ENCODE data around the gene PBX3. TPM values are rescaled to one million over a fixed set of nuclear protein-coding genes. Genes with fewer than 3 reads are reported as not detected.

PBX3 gene
- total RNA-seq, 1 experiment from 2014 or later, result 1.5 TPM

DNA sequence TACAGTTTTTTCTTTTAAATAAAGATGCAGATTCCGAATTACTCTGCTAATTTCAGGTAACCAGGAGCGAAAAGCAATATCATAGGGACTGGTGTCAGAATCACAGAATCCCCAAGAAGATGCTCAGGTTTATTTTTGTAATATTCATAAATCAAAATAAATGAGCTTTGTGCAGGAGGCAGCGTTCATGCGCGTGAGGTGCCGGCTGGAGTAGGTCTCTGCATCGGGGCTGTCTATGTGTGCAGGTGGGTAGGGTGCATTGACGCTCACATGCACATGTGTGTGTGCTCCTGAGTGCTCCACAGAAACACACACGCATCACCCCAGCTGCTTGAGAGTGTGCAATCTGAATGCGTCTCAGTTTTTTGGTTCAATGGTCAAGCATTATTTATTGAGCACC lies 226.4 kb downstream of the PBX3 start:
- TF ChIP-seq, protein P1, sequence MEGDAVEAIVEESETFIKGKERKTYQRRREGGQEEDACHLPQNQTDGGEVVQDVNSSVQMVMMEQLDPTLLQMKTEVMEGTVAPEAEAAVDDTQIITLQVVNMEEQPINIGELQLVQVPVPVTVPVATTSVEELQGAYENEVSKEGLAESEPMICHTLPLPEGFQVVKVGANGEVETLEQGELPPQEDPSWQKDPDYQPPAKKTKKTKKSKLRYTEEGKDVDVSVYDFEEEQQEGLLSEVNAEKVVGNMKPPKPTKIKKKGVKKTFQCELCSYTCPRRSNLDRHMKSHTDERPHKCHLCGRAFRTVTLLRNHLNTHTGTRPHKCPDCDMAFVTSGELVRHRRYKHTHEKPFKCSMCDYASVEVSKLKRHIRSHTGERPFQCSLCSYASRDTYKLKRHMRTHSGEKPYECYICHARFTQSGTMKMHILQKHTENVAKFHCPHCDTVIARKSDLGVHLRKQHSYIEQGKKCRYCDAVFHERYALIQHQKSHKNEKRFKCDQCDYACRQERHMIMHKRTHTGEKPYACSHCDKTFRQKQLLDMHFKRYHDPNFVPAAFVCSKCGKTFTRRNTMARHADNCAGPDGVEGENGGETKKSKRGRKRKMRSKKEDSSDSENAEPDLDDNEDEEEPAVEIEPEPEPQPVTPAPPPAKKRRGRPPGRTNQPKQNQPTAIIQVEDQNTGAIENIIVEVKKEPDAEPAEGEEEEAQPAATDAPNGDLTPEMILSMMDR (conservative IDR thresholded peaks at IDR 0.05; ENCODE audit: low read depth, low read length), result no peak
- TF ChIP-seq EZH2 (IDR thresholded peaks at IDR 0.05; ENCODE audit: borderline replicate concordance, low read depth, low read length, poor library complexity, severe bottlenecking), result no peak
- H3K27me3 ChIP-seq (replicated peaks; ENCODE audit: insufficient read depth, low read depth, low read length, poor library complexity), result no peaks in the 10 kb centered on the region
- no peak for DNase-seq (ENCODE audit: low spot score)
- H3K27ac ChIP-seq (ENCODE audit: low read depth, low read length, poor library complexity, severe bottlenecking), result no peak overlapping the region
- POLR2A ChIA-PET (ENCODE audit: low non-redundant PET), result no interaction called here
- H3K36me3 ChIP-seq (ENCODE audit: insufficient read depth, low read length, poor library complexity, severe bottlenecking), result no peaks in the 10 kb centered on the region
- no TSS peak for BruUV-seq (replicated peaks)
- H3K4me1 ChIP-seq (ENCODE audit: insufficient read depth, low read length, poor library complexity, severe bottlenecking), result no peaks in the 10 kb centered on the region
- no peaks in the 10 kb centered on the region for H3K9me3 ChIP-seq (ENCODE audit: low read depth, low read length, poor library complexity, severe bottlenecking)
- CTCF ChIA-PET, result no interaction called here
- intact Hi-C loops (cut with micrococcal nuclease; ENCODE audit: unreplicated experiment), result no loop called here
- no peak overlapping the region for H3K4me3 ChIP-seq (ENCODE audit: low read depth, low read length, poor library complexity, severe bottlenecking)

DNA sequence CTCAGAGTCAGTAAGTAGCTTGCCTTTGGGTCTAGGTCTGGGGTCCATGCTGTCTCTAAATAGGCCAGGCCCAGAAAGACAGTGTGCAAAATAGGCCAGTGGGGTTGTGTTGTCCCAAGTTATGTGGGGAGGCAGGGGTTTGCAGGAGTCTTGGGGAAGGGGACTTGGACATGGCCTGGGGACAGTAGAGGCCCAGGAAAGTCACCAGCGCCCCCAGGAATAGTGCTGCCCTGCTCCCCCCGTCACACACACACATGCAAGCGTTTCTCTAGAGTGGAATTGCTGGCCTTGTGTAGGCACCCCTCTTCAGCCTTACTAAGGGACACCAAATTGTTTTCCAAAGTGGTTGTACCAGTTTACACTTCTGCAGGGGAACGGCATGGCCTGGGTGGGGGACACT lies 227.5 kb downstream of the PBX3 start:
- H3K27me3 ChIP-seq (replicated peaks; ENCODE audit: insufficient read depth, low read depth, low read length, poor library complexity), result no peaks in the 10 kb centered on the region
- no peaks in the 10 kb centered on the region for H3K4me1 ChIP-seq (ENCODE audit: insufficient read depth, low read length, poor library complexity, severe bottlenecking)
- no peak for DNase-seq (ENCODE audit: low spot score)
- no peak overlapping the region for H3K4me3 ChIP-seq (ENCODE audit: low read depth, low read length, poor library complexity, severe bottlenecking)
- ChIA-PET POLR2A (ENCODE audit: low non-redundant PET) (no interaction called here), CTCF (no interaction called here)
- no peak overlapping the region for H3K27ac ChIP-seq (ENCODE audit: low read depth, low read length, poor library complexity, severe bottlenecking)
- intact Hi-C loops (cut with micrococcal nuclease; ENCODE audit: unreplicated experiment), result no loop called here
- H3K9me3 ChIP-seq (ENCODE audit: low read depth, low read length, poor library complexity, severe bottlenecking), result peaks cover 5% of the 10 kb centered on the region
- TF ChIP-seq, protein P1 (conservative IDR thresholded peaks at IDR 0.05; ENCODE audit: low read depth, low read length), result no peak
- TF ChIP-seq EZH2 (IDR thresholded peaks at IDR 0.05; ENCODE audit: borderline replicate concordance, low read depth, low read length, poor library complexity, severe bottlenecking), result no peak
- no TSS peak for BruUV-seq (replicated peaks)
- H3K36me3 ChIP-seq (ENCODE audit: insufficient read depth, low read length, poor library complexity, severe bottlenecking), result no peaks in the 10 kb centered on the region

DNA sequence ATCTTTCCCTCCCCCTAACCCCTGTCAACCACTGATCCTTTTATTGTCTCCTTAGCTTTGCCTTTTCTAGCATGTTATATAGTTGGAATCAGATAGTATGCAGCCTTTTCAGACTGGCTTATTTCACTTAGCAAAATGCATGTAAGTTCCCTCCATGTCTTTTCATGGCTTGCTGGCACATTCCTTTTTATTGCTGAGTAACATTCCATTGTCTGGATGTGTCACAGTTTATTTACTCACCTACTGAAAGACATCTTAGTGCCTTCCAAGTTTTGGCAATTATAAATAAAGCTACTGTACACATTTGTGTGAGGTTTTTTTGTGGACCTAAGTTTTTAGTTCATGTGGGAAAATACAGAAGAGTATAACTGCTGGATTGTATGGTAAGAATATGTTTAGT lies 230.1 kb downstream of the PBX3 start:
- POLR2A ChIA-PET (ENCODE audit: low non-redundant PET), result no interaction called here
- no peak for TF ChIP-seq EZH2 (IDR thresholded peaks at IDR 0.05; ENCODE audit: borderline replicate concordance, low read depth, low read length, poor library complexity, severe bottlenecking)
- TF ChIP-seq, protein P1 (conservative IDR thresholded peaks at IDR 0.05; ENCODE audit: low read depth, low read length), result no peak
- BruUV-seq (replicated peaks), result no TSS peak
- CTCF ChIA-PET, result no interaction called here
- Histone ChIP-seq H3K36me3 (ENCODE audit: insufficient read depth, low read length, poor library complexity, severe bottlenecking) (no peaks in the 10 kb centered on the region), H3K9me3 (ENCODE audit: low read depth, low read length, poor library complexity, severe bottlenecking) (peaks cover 8% of the 10 kb centered on the region), H3K27ac (ENCODE audit: low read depth, low read length, poor library complexity, severe bottlenecking) (no peak overlapping the region), H3K27me3 (replicated peaks; ENCODE audit: insufficient read depth, low read depth, low read length, poor library complexity) (no peaks in the 10 kb centered on the region), H3K4me3 (ENCODE audit: low read depth, low read length, poor library complexity, severe bottlenecking) (no peak overlapping the region), H3K4me1 (ENCODE audit: insufficient read depth, low read length, poor library complexity, severe bottlenecking) (no peaks in the 10 kb centered on the region)
- DNase-seq (ENCODE audit: low spot score), result no peak
- intact Hi-C loops (cut with micrococcal nuclease; ENCODE audit: unreplicated experiment), result no loop called here
